Panc1 (cell line): Measurements from ENCODE around the gene DIP2C. TPM values are rescaled to one million over a fixed set of nuclear protein-coding genes. Genes with fewer than 3 reads are reported as not detected.

ENCODE experiments used
- ATAC-seq: fragments of 200-7000 bp; cut with Tn5 transposase; 2 replicates; pipeline ENCODE4 v1.9.1; 2020; ENCODE audit warnings: mild to moderate bottlenecking, moderate library complexity
- BruUV-seq: library from RNA; stranded (reverse); fragments of 400-500 nt; replicated peaks from 2 replicates; lab custom pipeline; 2021; lab: Mats Ljungman, UMichigan
- CTCF ChIA-PET: fragments of 300-600 bp; sonication (Branson Sonifier 250); formaldehyde crosslinking; loops from one replicate; lab custom pipeline; 2022; ENCODE audit warnings: antibody characterized with exemption; lab: Charles Lee
- POLR2A ChIA-PET: fragments of 300-600 bp; sonication (Branson Sonifier 250); formaldehyde crosslinking; loops from one replicate; lab custom pipeline; 2022; ENCODE audit warnings: antibody characterized with exemption; lab: Charles Lee
- DNase-seq: peaks from one replicate; pipeline ENCODE4 v3.0.0-alpha.2; 2010; ENCODE audit warnings: low read depth, low spot score
- H3K27ac ChIP-seq: 2 replicates; pipeline ENCODE4 v1.5.1; 2011; ENCODE audit warnings: mild to moderate bottlenecking, low read length, inconsistent platforms
- H3K27me3 ChIP-seq: fragments of 200-500 bp; sonication (Bioruptor generic); 2 replicates; pipeline ENCODE4 v1.6.0; 2014; ENCODE audit warnings: low read length, inconsistent platforms; ENCODE audit not compliant: control insufficient read depth, insufficient read depth
- H3K36me3 ChIP-seq: fragments of 200-500 bp; sonication (Bioruptor generic); 2 replicates; pipeline ENCODE4 v1.5.1; 2014; ENCODE audit warnings: inconsistent platforms, mild to moderate bottlenecking, low read length, moderate library complexity; ENCODE audit not compliant: control insufficient read depth, insufficient read depth
- H3K4me1 ChIP-seq: 2 replicates; pipeline ENCODE4 v1.5.1; 2011; ENCODE audit warnings: inconsistent platforms, mild to moderate bottlenecking, low read length, moderate library complexity; ENCODE audit not compliant: control insufficient read depth, insufficient read depth
- H3K4me3 ChIP-seq, 2 experiments: 2 replicates each; pipeline ENCODE4 v1.5.1; 2011 to 2012; ENCODE audit warnings: low read depth in 2 of 2, low read length in 2 of 2, mild to moderate bottlenecking in 2 of 2, inconsistent platforms in 1 of 2, moderate library complexity in 1 of 2
- H3K9me3 ChIP-seq: fragments of 200-500 bp; sonication (Bioruptor generic); 2 replicates; pipeline ENCODE4 v1.5.1; 2014; ENCODE audit warnings: low read depth, mild to moderate bottlenecking, inconsistent platforms, low read length, moderate library complexity; ENCODE audit not compliant: control insufficient read depth, insufficient read depth
- CTCF ChIP-seq: fragments of 450-650 bp; IDR thresholded peaks from 2 replicates; pipeline ENCODE4 v1.5.1; 2017; ENCODE audit warnings: mild to moderate bottlenecking
- POLR2AphosphoS5 ChIP-seq: IDR thresholded peaks from 2 replicates; pipeline ENCODE4 v1.6.1; 2012; ENCODE audit warnings: mild to moderate bottlenecking, low read depth, low read length, moderate library complexity
- REST ChIP-seq, 2 experiments: IDR thresholded peaks; 2 replicates each; pipeline ENCODE4 v1.6.1; 2011 to 2012; ENCODE audit warnings: low read depth in 2 of 2, control low read depth in 1 of 2, low read length in 1 of 2, mild to moderate bottlenecking in 1 of 2, moderate library complexity in 1 of 2; ENCODE audit not compliant: insufficient read depth in 1 of 2
- SIN3A ChIP-seq: IDR thresholded peaks from 2 replicates; pipeline ENCODE4 v1.6.1; 2012; ENCODE audit warnings: low read depth, mild to moderate bottlenecking, low read length, moderate library complexity, borderline replicate concordance; ENCODE audit not compliant: insufficient read depth
- TCF7L2 ChIP-seq: IDR thresholded peaks from 2 replicates; pipeline ENCODE4 v1.6.1; 2011; ENCODE audit warnings: mild to moderate bottlenecking, low read depth, low read length, inconsistent platforms
- in situ Hi-C: cut with HindIII; loops from 2 replicates; pipeline ENCODE4 v1.10.0; 2016; ENCODE audit warnings: low sequenced_read_pairs, low pct_unique_long_range_greater_than_20kb
- intact Hi-C: fragments of 100-400 bp; cut with micrococcal nuclease; formaldehyde crosslinking; loops from one replicate; pipeline ENCODE4 v1.10.0; 2022; ENCODE audit not compliant: unreplicated experiment
- total RNA-seq: library from RNA; stranded (reverse); gene quantifications from one replicate; pipeline ENCODE4 v1.2.1, GENCODE V29; 2021; ENCODE audit not compliant: unreplicated experiment

The DIP2C gene
- total RNA-seq, 1 experiment from 2014 or later, result 13.2 TPM

GRCh38 chr10:290026-290725 lies 399.3 kb downstream of the DIP2C start:
- BruUV-seq, result no TSS peak
- DNase-seq (no peak), ATAC-seq (no peak)
- H3K27me3 ChIP-seq, result no peaks in the 10 kb centered on the region
- no peak overlapping the region for H3K27ac ChIP-seq
- ChIA-PET CTCF (no interaction called here), POLR2A (no interaction called here)
- H3K36me3 ChIP-seq, result no peaks in the 10 kb centered on the region
- no peak for TF ChIP-seq CTCF
- TF ChIP-seq TCF7L2, result no peak
- no peak for TF ChIP-seq SIN3A
- TF ChIP-seq REST (IDR thresholded peaks at IDR 0.05; ENCODE audit: insufficient read depth in 1 of 2, low read depth in 2 of 2, low read length in 1 of 2), result no peak
- no peak for TF ChIP-seq POLR2AphosphoS5
- H3K4me3 ChIP-seq, result no peak overlapping the region
- H3K4me1 ChIP-seq, result no peaks in the 10 kb centered on the region
- H3K9me3 ChIP-seq, result no peaks in the 10 kb centered on the region
- intact Hi-C loops (no loop called here), in situ Hi-C loops (no loop called here)

- no peaks in the 10 kb centered on the region for H3K27me3 ChIP-seq
- BruUV-seq, result no TSS peak
- ChIA-PET CTCF (no interaction called here), POLR2A (no interaction called here)
- no peaks in the 10 kb centered on the region for H3K36me3 ChIP-seq
- no peak for DNase-seq
- ATAC-seq, result no peak
- TF ChIP-seq SIN3A (no peak), POLR2AphosphoS5 (no peak), TCF7L2 (no peak)
- intact Hi-C loops (no loop called here), in situ Hi-C loops (no loop called here)
- no peak overlapping the region for H3K27ac ChIP-seq
- no peaks in the 10 kb centered on the region for H3K4me1 ChIP-seq
- no peaks in the 10 kb centered on the region for H3K9me3 ChIP-seq
- H3K4me3 ChIP-seq, result no peak overlapping the region
Measured at GRCh38 chr10:289581-289980, 399.9 kb downstream of the DIP2C start.
